Cardiac septum (tissue), 1 donor: ENCODE data around the gene KLHDC8A. TPM values are rescaled to one million over a fixed set of nuclear protein-coding genes. Genes with fewer than 3 reads are reported as not detected.

Source experiments
- DNase-seq: peaks from one replicate; pipeline ENCODE4 v3.0.0-alpha.2; 2020; ENCODE audit warnings: low spot score
- intact Hi-C: fragments of 100-400 bp; cut with DNase I; formaldehyde crosslinking; loops from one replicate; pipeline ENCODE4 v1.14.0; 2022
- total RNA-seq: library from RNA; stranded (reverse); fragmentation: NEBNext Ultra II Directional; extraction: Animal tissue kit (Norgen Biotek cat#: 25700); gene quantifications from one replicate; pipeline ENCODE4 v1.2.1, GENCODE V29; 2021
- donor health status: DM: no; HTN: no; CAD: no.

The KLHDC8A gene
- total RNA-seq, 1 donor from 2014 or later, result not detected

GRCh38 chr1:205324781-205325180 lies 31.9 kb downstream of the KLHDC8A start:
- intact Hi-C loops, result loop anchor here (1.0 kb wide), 1 partner anchor 51 kb away; no protein-coding TSS in a partner anchor
- DNase-seq, result no peak

DNA sequence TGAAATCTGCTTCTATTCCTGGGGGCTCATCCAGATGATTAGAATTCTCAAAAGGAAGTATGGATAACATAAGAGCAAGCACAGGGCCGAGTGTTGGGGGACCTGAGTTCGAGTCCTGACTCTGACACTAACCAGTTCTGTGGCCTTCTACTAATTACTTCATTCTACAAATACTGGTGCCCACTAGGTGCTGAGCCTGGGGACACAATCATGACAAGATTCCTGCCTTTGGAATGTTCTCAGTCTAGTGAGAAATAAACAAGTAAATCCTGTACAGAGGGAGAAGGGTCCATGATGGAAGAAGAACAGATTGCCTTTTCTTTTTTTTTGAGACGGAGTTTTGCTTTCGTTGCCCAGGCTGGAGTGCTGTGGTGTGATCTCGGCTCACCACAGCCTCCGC lies 32.9 kb downstream of the KLHDC8A start:
- no peak for DNase-seq
- intact Hi-C loops, result loop anchor here (1.0 kb wide), 1 partner anchor 50 kb away; no protein-coding TSS in a partner anchor

GRCh38 chr1:205321959-205322283 lies 34.8 kb downstream of the KLHDC8A start:
- no peak for DNase-seq
- intact Hi-C loops, result no loop called here

- peak; percentile 96 for DNase-seq
- intact Hi-C loops, result no loop called here
Measured at GRCh38 chr1:205321162-205321958, 35.4 kb downstream of the KLHDC8A start, which contains the start of gene NUAK2. NUAK2 (minus strand) TSS chr1:205321745; CDS start chr1:205321628, 117 bp downstream.

DNA sequence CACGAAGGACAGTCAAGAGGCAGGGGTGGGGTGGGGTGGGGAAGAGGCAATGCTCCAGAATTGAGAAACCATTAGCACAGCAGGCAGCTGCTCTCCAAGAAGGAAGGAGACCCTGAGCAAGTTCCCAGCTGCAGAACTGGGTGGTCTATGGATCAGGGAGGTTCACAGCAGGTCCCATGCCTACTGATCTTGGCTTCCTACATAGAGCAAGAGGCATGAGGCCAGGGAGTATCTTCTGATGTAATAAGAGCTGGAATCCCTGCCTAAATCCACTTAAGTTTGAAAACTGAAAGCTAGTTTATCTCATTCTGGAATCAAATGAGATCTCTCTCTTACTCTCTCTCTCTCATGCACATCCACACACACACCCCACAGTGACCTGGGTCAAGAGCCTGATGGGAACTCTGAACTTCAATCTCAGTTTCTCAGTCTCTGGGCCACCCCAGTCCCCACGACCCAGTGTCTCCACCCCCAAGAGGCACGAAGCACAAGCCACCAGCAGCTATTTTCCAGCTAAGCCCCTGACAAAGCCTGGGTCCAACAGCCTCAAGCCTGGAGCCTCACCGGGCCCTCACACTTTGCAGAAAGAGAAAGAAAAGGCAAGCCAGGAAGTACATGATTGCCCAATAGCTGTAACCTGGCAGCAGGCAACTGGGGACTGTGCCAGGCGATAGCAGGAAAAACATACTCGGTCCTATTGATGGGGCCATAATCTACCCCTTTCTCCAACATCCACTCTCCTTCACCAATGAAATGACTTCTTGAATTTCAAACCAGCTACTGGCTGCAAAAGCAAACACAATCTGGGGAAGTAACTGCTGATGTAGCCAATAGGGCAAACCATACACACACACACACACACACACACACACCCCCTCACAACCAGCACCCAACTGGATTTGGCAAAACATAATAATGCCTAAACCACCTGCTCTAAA lies 37.4 kb downstream of the KLHDC8A start:
- DNase-seq, result peak; percentile 79
- intact Hi-C loops, result no loop called here

GRCh38 chr1:205318231-205318991 lies 38.3 kb downstream of the KLHDC8A start:
- no peak for DNase-seq
- intact Hi-C loops, result no loop called here

DNA sequence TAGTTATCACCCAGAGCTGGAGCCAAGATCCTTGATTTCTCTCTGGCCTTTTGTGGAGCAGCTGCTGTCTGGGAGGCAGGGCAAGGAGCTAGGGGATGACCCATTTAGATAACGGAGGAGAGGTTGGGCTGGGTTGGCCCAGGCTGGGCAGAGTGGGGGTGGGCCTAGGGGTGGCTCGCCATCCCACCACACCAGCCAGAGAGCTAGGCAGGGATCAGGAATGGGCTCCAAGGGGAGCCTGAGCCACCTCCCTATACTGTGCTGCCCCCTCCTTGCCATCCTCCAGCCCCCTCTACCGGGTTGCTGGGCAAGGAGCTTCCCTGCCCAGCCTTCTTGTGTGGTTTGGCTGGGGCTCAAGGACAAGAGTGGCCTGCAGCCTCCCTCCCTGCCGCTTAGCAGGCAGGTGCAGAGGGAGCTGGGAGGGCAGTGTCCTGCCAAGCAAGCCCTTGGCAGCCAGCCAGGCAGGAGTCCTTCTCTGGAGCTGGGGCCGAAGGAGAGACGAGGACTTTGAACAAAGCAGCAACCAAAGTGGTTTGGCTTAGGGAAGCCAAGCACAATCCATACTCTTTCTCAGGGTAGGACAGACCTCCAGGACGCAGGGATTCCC lies 39.3 kb downstream of the KLHDC8A start:
- intact Hi-C loops, result no loop called here
- peak; percentile 85 for DNase-seq

- DNase-seq, result no peak
- intact Hi-C loops, result no loop called here
Measured at GRCh38 chr1:205316161-205316566, 40.6 kb downstream of the KLHDC8A start.

DNA sequence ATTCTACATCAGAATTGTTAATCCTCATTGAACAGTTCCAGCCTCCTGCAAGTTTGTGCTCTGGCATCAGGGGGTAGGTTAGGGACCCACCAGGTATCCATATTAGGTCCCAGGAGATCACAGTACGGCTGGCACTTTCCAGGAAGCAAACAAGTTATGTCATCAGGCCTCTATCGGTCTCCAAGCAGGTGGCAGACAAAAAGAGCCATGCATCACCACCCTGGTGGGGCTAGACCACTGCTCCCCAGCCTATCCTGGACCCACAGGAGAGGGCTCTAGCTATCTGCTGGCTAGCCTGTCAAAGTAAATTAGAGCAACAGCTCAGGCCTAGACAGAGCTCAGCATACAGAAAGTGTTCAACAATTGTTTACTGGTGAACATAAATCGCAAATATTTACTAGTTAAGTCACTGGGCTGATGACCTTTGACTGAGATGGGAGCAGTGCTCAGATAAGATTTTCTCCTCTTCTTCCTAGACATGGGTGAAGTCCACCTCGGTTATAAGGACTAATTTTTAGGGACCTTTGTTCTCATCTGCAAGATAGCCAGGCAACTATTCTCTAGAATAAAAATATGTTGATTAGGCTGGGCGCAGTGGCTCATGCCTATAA lies 41.6 kb downstream of the KLHDC8A start:
- intact Hi-C loops, result no loop called here
- no peak for DNase-seq

DNA sequence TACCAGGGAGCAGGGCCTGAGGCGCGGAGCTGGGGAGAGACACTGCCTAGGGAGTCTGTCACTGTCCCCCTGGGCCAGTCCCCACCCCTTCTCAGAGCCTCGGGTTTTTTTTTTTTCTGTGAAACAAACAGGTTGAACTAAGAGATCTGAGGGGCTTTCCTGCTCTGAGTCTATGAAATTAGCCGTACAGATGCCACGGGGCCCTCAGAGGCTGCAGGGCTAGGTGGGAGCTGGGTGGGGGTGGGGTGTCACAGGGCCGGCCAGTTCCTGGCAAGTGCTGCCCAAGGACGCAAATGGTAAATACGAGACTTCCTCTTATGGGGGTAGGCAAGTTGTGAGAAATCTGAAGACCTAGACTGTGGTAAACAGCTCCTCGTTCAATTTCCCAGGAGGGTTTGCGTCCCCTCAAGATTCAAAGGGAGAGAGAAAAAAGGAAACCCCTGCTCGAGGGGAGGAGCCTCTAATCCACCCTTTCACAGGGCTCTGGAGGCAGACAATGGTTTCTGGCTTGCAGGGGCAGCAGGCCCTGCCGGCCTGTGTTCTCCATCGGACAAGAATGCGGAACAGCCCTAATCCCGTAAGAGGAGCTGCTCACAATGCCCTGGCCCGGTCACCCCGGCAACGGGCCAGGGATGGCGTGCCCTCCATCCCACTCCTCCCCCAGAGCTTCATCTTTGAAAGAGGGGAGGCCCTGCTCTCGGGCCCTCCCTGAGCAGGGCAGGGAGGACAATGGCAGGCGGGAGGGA lies 43.0 kb downstream of the KLHDC8A start:
- intact Hi-C loops, result no loop called here

GRCh38 chr1:205312866-205313562 lies 43.7 kb downstream of the KLHDC8A start:
- no peak for DNase-seq

More for the DNA sequence above, 43.0 kb downstream of the KLHDC8A start:
- peak; percentile 85 for DNase-seq

DNA sequence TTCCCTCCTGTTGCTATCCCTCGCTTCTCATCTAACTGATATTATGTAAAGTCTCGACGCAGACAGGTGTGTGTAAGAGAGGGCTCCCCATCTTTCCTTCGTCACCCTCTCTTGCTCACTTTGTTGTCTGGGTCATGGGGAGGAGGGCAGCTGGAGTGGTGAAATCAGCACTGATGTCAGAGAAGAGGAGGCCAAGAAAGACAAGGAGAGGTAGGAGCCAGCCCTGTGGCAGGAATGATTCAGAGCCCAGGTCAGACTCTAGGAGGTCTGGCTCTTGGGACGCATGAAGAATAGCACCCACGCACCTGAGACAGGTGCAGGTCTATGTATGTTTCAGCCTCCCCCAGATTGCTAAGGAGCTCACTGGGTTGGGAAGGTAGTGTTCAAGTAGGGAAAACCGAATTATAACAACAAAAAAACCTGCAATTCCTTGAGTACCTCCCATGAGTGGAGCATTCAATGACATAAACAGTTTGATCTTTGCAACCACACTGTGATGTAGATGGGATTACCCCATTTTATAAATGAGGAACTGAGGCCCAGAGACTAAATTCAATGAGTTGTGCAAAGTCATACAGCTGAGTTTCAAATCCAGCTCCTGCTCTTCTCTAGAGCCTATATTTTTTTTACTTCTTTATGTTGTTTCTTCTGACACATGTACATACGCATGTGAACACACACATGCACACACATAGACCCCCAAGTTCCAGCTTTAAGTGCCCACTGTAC lies 45.6 kb downstream of the KLHDC8A start:
- no peak for DNase-seq
- intact Hi-C loops, result no loop called here

More at GRCh38 chr1:205312866-205313562, 43.7 kb downstream of the KLHDC8A start:
- intact Hi-C loops, result no loop called here

- no peak for DNase-seq
Measured at GRCh38 chr1:205309741-205310140, 47.0 kb downstream of the KLHDC8A start.

GRCh38 chr1:205306929-205307566 lies 49.7 kb downstream of the KLHDC8A start:
- DNase-seq, result no peak

More at GRCh38 chr1:205309741-205310140, 47.0 kb downstream of the KLHDC8A start:
- intact Hi-C loops, result no loop called here

DNA sequence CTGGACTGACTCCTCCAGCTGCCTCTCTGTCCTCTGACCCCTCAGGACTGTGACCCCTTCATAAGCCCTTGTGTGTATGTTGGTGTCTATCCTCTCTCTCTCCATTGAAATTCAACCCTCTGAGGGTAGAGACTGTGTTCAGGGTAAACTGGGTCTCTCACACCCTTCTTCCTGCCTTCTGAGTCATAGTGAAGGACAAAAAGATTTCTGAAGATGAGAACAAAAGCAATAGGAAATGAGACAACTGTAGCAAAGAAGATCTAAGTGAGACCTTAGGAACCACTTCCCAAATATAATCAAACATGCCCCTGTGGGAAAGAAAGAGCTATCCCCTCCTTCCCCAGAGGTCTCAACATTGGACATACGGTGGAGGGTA lies 52.0 kb downstream of the KLHDC8A start:
- intact Hi-C loops, result no loop called here
- DNase-seq, result no peak

More at GRCh38 chr1:205306929-205307566, 49.7 kb downstream of the KLHDC8A start:
- intact Hi-C loops, result no loop called here

DNA sequence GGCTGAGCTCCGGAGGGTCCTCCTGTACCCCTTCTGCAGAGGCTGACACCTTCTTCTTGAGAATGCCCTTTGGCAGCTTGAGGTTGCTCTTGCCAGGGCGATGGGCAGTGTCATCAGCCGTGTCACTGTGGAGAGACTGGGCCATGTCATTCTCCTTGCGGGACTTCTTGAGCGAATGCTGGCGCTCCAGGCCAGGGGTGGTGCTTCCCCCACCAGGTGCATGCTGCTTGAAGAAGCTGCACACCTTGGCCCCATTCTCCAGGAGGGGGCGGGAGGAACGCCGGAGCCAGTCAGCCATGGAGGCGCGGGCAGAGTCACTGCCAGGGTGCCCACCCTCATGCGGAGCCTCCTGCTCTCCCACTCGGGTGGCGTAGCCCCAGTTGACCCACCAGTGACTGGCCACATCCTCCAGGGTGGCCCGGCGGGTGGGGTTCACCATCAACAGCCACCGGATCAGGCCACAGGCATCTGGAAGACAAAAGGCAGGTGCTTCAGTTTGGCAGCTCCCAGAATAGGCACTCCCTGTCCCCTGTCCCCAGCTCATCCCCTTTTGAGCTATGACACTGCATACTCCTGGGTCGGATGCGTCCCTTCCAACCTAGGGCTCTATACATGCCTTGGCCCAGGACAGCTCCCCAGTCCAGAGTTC lies 52.6 kb downstream of the KLHDC8A start:
- intact Hi-C loops, result no loop called here
- DNase-seq, result no peak
